ENCODE results near the gene POU6F2. TPM values are rescaled to one million over a fixed set of nuclear protein-coding genes. Genes with fewer than 3 reads are reported as not detected.

Gene POU6F2
- total RNA-seq, 1 experiment from 2014 or later: 3.9 TPM

DNA sequence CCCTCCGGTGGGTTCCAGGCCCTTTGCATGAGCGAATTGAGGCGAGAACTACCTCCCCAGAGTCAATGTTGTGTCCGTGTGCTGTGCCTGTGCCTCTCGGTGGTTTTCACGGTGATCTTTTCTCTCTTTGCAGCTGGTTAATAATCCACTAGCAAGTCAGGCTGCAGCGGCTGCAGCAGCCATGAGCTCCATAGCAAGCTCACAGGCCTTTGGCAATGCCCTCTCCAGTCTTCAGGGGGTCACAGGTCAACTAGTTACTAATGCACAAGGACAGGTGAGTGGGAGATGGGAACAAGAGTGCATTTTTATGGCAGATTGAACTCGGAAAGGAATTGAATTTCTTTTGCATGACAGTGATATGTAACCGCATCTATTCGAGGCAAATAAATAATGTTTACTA lies 428.8 kb downstream of the POU6F2 start:
- DNase-seq: peak; percentile 31 to 45

DNA sequence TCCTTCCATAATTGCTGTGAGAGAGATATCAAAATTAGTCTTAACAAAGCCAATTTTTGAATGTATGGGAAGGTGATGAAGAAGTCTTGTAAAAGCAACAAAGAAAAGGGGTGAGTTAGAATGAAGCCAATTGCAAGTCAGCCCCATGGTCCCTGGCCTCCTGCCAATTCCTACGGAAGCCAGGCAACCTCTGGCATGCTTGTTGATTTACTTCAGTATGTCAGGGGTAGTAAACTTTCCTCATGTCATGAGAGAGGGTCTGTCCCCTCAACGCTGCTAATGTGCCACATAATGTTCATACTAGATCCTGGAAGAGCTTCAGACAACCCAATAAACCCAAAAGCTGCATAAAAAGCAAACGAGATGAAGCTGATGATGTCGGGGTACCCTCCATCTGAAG lies 429.4 kb downstream of the POU6F2 start:
- Mint-ChIP-seq H3K27me3 (ENCODE audit: insufficient read depth, unreplicated experiment) (peaks cover 3% of the 10 kb centered on the region), H3K4me1 (ENCODE audit: low read depth, unreplicated experiment) (peaks cover 10% of the 10 kb centered on the region), H3K36me3 (ENCODE audit: insufficient read depth, unreplicated experiment) (no peaks in the 10 kb centered on the region), H3K9me3 (ENCODE audit: unreplicated experiment) (no peaks in the 10 kb centered on the region), H3K4me3 (ENCODE audit: unreplicated experiment) (no peak overlapping the region), H3K27ac (ENCODE audit: unreplicated experiment) (no peak overlapping the region)
- TF ChIP-seq, protein P1, sequence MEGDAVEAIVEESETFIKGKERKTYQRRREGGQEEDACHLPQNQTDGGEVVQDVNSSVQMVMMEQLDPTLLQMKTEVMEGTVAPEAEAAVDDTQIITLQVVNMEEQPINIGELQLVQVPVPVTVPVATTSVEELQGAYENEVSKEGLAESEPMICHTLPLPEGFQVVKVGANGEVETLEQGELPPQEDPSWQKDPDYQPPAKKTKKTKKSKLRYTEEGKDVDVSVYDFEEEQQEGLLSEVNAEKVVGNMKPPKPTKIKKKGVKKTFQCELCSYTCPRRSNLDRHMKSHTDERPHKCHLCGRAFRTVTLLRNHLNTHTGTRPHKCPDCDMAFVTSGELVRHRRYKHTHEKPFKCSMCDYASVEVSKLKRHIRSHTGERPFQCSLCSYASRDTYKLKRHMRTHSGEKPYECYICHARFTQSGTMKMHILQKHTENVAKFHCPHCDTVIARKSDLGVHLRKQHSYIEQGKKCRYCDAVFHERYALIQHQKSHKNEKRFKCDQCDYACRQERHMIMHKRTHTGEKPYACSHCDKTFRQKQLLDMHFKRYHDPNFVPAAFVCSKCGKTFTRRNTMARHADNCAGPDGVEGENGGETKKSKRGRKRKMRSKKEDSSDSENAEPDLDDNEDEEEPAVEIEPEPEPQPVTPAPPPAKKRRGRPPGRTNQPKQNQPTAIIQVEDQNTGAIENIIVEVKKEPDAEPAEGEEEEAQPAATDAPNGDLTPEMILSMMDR (IDR thresholded peaks at IDR 0.05; ENCODE audit: insufficient read depth in 1 of 2, low read depth in 1 of 2, low read length in 1 of 2, severe bottlenecking in 1 of 2, unreplicated experiment in 1 of 2): no peak
- no peak for DNase-seq
- ChIA-PET CTCF (no interaction called here), POLR2A (no interaction called here)
- intact Hi-C loops (cut with micrococcal nuclease; ENCODE audit: unreplicated experiment): no loop called here
- Histone ChIP-seq H3K36me3 (ENCODE audit: control insufficient read depth, insufficient read depth, low read length) (no peaks in the 10 kb centered on the region), H3K9me3 (no peaks in the 10 kb centered on the region), H3K27me3 (replicated peaks; ENCODE audit: control insufficient read depth, insufficient read depth, low read length) (no peaks in the 10 kb centered on the region), H3K4me1 (no peaks in the 10 kb centered on the region), H3K4me3 (ENCODE audit: low read depth, low read length) (no peak overlapping the region)
- no TSS peak for BruUV-seq (replicated peaks)

More for the DNA sequence above, 428.8 kb downstream of the POU6F2 start:
- Histone ChIP-seq H3K4me1 (no peaks in the 10 kb centered on the region), H3K9me3 (no peaks in the 10 kb centered on the region), H3K36me3 (ENCODE audit: control insufficient read depth, insufficient read depth, low read length) (no peaks in the 10 kb centered on the region), H3K4me3 (ENCODE audit: low read depth, low read length) (no peak overlapping the region), H3K27me3 (replicated peaks; ENCODE audit: control insufficient read depth, insufficient read depth, low read length) (no peaks in the 10 kb centered on the region)
- ChIA-PET POLR2A (no interaction called here), CTCF (interaction anchor here (0.9 kb wide), 1 partner anchor 8 kb away, joined by 3 read pairs; no protein-coding TSS in a partner anchor)
- Mint-ChIP-seq H3K27ac (ENCODE audit: unreplicated experiment) (no peak overlapping the region), H3K9me3 (ENCODE audit: unreplicated experiment) (no peaks in the 10 kb centered on the region), H3K36me3 (ENCODE audit: insufficient read depth, unreplicated experiment) (no peaks in the 10 kb centered on the region), H3K4me1 (ENCODE audit: low read depth, unreplicated experiment) (peaks cover 10% of the 10 kb centered on the region), H3K27me3 (ENCODE audit: insufficient read depth, unreplicated experiment) (peaks cover 3% of the 10 kb centered on the region), H3K4me3 (ENCODE audit: unreplicated experiment) (peak overlapping the region; percentile 17)
- BruUV-seq (replicated peaks): no TSS peak
- TF ChIP-seq, protein P1 (IDR thresholded peaks at IDR 0.05; ENCODE audit: insufficient read depth in 1 of 2, low read depth in 1 of 2, low read length in 1 of 2, severe bottlenecking in 1 of 2, unreplicated experiment in 1 of 2): no peak
- intact Hi-C loops (cut with micrococcal nuclease; ENCODE audit: unreplicated experiment): no loop called here

- ChIA-PET CTCF (no interaction called here), POLR2A (no interaction called here)
- no peak for DNase-seq
- TF ChIP-seq, protein P1 (IDR thresholded peaks at IDR 0.05; ENCODE audit: insufficient read depth in 1 of 2, low read depth in 1 of 2, low read length in 1 of 2, severe bottlenecking in 1 of 2, unreplicated experiment in 1 of 2): no peak
- Histone ChIP-seq H3K9me3 (no peaks in the 10 kb centered on the region), H3K4me1 (no peaks in the 10 kb centered on the region), H3K36me3 (ENCODE audit: control insufficient read depth, insufficient read depth, low read length) (no peaks in the 10 kb centered on the region), H3K27me3 (replicated peaks; ENCODE audit: control insufficient read depth, insufficient read depth, low read length) (no peaks in the 10 kb centered on the region), H3K4me3 (ENCODE audit: low read depth, low read length) (no peak overlapping the region)
- no peak overlapping the region for H3K27ac Mint-ChIP-seq (ENCODE audit: unreplicated experiment)
- no peaks in the 10 kb centered on the region for H3K9me3 Mint-ChIP-seq (ENCODE audit: unreplicated experiment)
- H3K27me3 Mint-ChIP-seq (ENCODE audit: insufficient read depth, unreplicated experiment): peaks cover 3% of the 10 kb centered on the region
- no peaks in the 10 kb centered on the region for H3K36me3 Mint-ChIP-seq (ENCODE audit: insufficient read depth, unreplicated experiment)
- H3K4me3 Mint-ChIP-seq (ENCODE audit: unreplicated experiment): no peak overlapping the region
- peaks cover 10% of the 10 kb centered on the region for H3K4me1 Mint-ChIP-seq (ENCODE audit: low read depth, unreplicated experiment)
- intact Hi-C loops (cut with micrococcal nuclease; ENCODE audit: unreplicated experiment): no loop called here
- BruUV-seq (replicated peaks): no TSS peak
Measured at GRCh38 chr7:39407723-39408122, 430.0 kb downstream of the POU6F2 start.

Measured in Caco-2 (cell line).